Activated CD8-positive, alpha-beta memory T cell treated with anti-CD3 and anti-CD28 coated beads, Interleukin-2, amount 10 ng/mL, durations not matched to agents 7 days and 5 days (primary cell): ENCODE measurements around the gene KAZN. TPM values are rescaled to one million over a fixed set of nuclear protein-coding genes. Genes with fewer than 3 reads are reported as not detected.

ENCODE experiments used
- ATAC-seq: fragments of 150-1000 bp; cut with Tn5 transposase; one replicate; pipeline ENCODE4 v1.10.0; 2021; ENCODE audit warnings: moderate library complexity
- CTCF ChIA-PET: fragments of 350-600 bp; sonication (Branson Sonifier 250); formaldehyde crosslinking; loops from one replicate; lab custom pipeline; 2021; ENCODE audit warnings: antibody characterized with exemption; lab: Charles Lee
- DNase-seq: peaks from one replicate; pipeline ENCODE4 v3.0.0-alpha.2; 2020
- H3K27ac Mint-ChIP-seq: one replicate; pipeline ENCODE4 v1.8.0; 2021; ENCODE audit warnings: mild to moderate bottlenecking, mixed read lengths
- H3K27me3 Mint-ChIP-seq: one replicate; pipeline ENCODE4 v1.8.0; 2021; ENCODE audit warnings: mixed read lengths
- H3K36me3 Mint-ChIP-seq: one replicate; pipeline ENCODE4 v1.8.0; 2021; ENCODE audit warnings: mild to moderate bottlenecking, mixed read lengths
- H3K4me1 Mint-ChIP-seq: one replicate; pipeline ENCODE4 v1.8.0; 2021; ENCODE audit warnings: mixed read lengths
- H3K4me3 Mint-ChIP-seq: one replicate; pipeline ENCODE4 v1.8.0; 2021; ENCODE audit warnings: mild to moderate bottlenecking, moderate library complexity, mixed read lengths
- H3K9me3 Mint-ChIP-seq: one replicate; pipeline ENCODE4 v1.8.0; 2022; ENCODE audit warnings: low read depth, mixed read lengths
- total RNA-seq, 2 experiments: library from RNA; stranded (reverse); gene quantifications; one replicate each; pipeline ENCODE4 v1.2.3, GENCODE V29; 2021

Gene KAZN
- total RNA-seq, 2 experiments from 2014 or later: 0.12 to 0.15 TPM

DNA sequence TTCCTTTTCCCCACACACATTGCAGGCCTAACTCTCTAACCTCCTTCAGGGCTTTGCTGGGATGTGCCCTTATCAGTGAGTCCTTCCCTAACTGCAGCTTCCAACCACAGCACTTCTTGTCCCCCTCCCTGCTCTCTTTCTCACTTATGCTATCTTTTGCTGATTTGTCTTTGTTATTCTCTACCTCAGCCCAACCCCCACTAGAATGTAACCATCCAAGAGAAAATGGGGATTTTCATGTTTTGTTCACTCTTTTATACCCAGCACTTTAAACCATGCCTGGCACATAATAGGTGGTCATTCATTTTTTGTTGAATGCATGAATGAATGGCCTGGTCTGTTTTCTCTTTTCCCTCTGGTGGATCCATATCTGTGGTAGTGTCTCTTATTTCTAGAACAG is 243.5 kb downstream of the KAZN start:
- H3K9me3 Mint-ChIP-seq: peaks cover 21% of the 10 kb centered on the region
- DNase-seq: no peak
- H3K4me1 Mint-ChIP-seq: no peaks in the 10 kb centered on the region
- no peak for ATAC-seq
- H3K27me3 Mint-ChIP-seq: no peaks in the 10 kb centered on the region
- H3K36me3 Mint-ChIP-seq: no peaks in the 10 kb centered on the region
- H3K27ac Mint-ChIP-seq: no peak overlapping the region
- H3K4me3 Mint-ChIP-seq: no peak overlapping the region
- CTCF ChIA-PET: no interaction called here

GRCh38 chr1:14842361-14842760 is 243.9 kb downstream of the KAZN start:
- Mint-ChIP-seq H3K27ac (no peak overlapping the region), H3K4me1 (no peaks in the 10 kb centered on the region), H3K4me3 (no peak overlapping the region), H3K36me3 (no peaks in the 10 kb centered on the region), H3K9me3 (peaks cover 21% of the 10 kb centered on the region), H3K27me3 (no peaks in the 10 kb centered on the region)
- DNase-seq (no peak), ATAC-seq (no peak)
- CTCF ChIA-PET: interaction anchor here (0.6 kb wide), 1 partner anchor 145 kb away, joined by 3 read pairs; no protein-coding TSS in a partner anchor

GRCh38 chr1:14842891-14843290 is 244.4 kb downstream of the KAZN start:
- ATAC-seq (no peak), DNase-seq (no peak)
- H3K4me1 Mint-ChIP-seq: no peaks in the 10 kb centered on the region
- H3K27me3 Mint-ChIP-seq: no peaks in the 10 kb centered on the region
- no peak overlapping the region for H3K27ac Mint-ChIP-seq
- peaks cover 21% of the 10 kb centered on the region for H3K9me3 Mint-ChIP-seq
- no peaks in the 10 kb centered on the region for H3K36me3 Mint-ChIP-seq
- H3K4me3 Mint-ChIP-seq: no peak overlapping the region
- CTCF ChIA-PET: interaction anchor here (0.6 kb wide), 1 partner anchor 146 kb away, joined by 3 read pairs; no protein-coding TSS in a partner anchor

DNA sequence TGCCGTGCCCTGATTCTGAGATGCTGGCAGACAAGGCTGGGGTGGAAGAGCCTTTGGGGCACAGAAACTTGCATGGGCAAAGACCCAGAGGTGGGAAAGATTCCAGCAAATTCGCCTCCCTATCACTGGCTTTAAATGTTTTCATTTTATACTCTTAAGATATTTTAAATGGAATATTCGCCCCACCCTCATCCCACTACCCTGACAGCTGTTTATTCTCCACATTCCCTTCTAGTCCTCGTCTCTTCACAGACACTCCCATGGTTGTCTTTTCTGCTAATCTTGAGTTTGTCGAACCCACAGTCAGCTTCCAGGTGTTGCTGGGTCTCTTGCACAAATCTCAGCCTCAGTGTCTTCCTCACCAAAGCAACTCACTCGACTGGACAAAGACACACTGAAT is 245.0 kb downstream of the KAZN start:
- DNase-seq (no peak), ATAC-seq (no peak)
- Mint-ChIP-seq H3K9me3 (peaks cover 21% of the 10 kb centered on the region), H3K4me1 (no peaks in the 10 kb centered on the region), H3K36me3 (no peaks in the 10 kb centered on the region), H3K27ac (no peak overlapping the region), H3K27me3 (no peaks in the 10 kb centered on the region), H3K4me3 (no peak overlapping the region)
- CTCF ChIA-PET: no interaction called here

GRCh38 chr1:14844356-14844755 is 245.9 kb downstream of the KAZN start:
- Mint-ChIP-seq H3K4me3 (no peak overlapping the region), H3K36me3 (no peaks in the 10 kb centered on the region), H3K9me3 (peaks cover 21% of the 10 kb centered on the region), H3K27ac (no peak overlapping the region), H3K4me1 (no peaks in the 10 kb centered on the region), H3K27me3 (no peaks in the 10 kb centered on the region)
- CTCF ChIA-PET: no interaction called here
- no peak for ATAC-seq
- no peak for DNase-seq

DNA sequence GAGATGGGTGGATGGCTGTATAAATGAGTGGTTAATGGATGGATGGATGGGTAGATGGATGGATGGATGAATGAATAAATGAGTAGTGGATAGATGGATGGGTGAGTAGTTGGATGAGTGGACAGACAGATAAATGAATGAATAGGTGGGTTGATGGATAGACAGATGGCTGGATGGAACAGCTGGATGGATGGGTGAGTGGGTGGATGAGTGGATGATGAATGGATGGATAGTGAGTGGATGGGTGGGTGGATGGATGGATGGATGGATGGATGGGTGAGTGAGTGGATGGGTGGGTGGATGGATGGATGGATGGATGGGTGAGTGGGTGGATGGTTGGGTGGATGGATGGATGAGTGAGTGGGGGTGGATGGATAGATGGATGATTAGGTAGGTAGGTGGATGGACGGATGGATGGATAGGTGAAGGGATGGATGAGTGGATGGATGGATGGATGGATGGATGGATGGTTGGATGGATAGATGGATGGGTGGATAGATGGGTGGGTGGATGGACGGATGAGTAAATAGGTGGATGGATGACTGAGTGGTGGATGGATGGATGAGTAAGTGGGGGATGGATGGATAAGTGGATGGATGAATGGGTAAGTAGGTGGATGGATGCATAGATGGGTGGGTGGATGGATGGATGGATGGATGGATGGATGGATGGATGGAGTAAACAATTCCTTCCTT is 246.6 kb downstream of the KAZN start:
- Mint-ChIP-seq H3K9me3 (peaks cover 21% of the 10 kb centered on the region), H3K27me3 (no peaks in the 10 kb centered on the region), H3K4me1 (no peaks in the 10 kb centered on the region), H3K27ac (no peak overlapping the region), H3K4me3 (no peak overlapping the region), H3K36me3 (no peaks in the 10 kb centered on the region)
- DNase-seq (no peak), ATAC-seq (no peak)
- CTCF ChIA-PET: no interaction called here

DNA sequence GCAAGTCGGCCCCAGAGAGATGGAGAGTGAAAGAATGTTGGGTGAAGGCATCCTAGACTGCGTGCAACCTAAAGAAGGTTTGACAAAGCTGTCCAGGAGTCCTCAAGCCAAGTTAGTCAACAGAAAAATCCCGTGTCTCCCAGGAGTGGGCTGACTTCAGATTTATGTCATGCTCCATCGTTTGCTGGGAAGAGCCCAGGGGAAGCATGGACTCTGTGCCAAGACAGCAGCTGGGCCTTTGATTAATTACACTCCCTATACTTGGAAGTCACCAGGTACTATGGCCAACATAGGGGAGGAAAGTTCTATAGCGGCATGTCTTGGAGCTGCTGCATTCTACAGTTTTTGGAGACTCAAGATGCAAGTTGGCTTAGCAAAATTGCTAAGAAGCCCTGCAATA is 247.4 kb downstream of the KAZN start:
- H3K4me1 Mint-ChIP-seq: no peaks in the 10 kb centered on the region
- no peaks in the 10 kb centered on the region for H3K36me3 Mint-ChIP-seq
- H3K9me3 Mint-ChIP-seq: peaks cover 18% of the 10 kb centered on the region
- no peaks in the 10 kb centered on the region for H3K27me3 Mint-ChIP-seq
- no peak for ATAC-seq
- no peak overlapping the region for H3K27ac Mint-ChIP-seq
- no peak overlapping the region for H3K4me3 Mint-ChIP-seq
- CTCF ChIA-PET: no interaction called here
- no peak for DNase-seq

DNA sequence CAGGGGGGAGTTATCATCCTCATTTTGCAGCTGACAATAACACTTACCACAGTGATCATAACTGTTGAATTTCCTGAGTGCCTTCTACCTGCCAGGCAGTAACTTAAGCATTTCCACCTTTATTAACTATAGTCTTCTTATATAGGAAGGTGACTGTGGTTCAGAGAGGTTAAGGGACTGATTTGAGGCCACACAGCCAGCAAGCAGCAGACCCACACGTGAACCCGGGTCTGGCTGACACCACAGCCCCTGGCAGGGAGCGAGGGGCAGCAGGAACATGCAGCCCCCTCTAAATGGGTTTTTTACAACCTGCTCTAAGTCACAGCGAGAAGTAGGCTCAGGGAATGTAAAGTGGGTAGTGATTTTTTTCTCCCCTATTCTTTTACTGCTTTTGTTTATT is 248.2 kb downstream of the KAZN start:
- CTCF ChIA-PET: no interaction called here
- Mint-ChIP-seq H3K4me3 (no peak overlapping the region), H3K36me3 (no peaks in the 10 kb centered on the region), H3K27me3 (no peaks in the 10 kb centered on the region), H3K27ac (no peak overlapping the region), H3K4me1 (no peaks in the 10 kb centered on the region), H3K9me3 (peaks cover 14% of the 10 kb centered on the region)
- DNase-seq (no peak), ATAC-seq (no peak)

GRCh38 chr1:14848203-14848602 is 249.7 kb downstream of the KAZN start:
- Mint-ChIP-seq H3K27me3 (no peaks in the 10 kb centered on the region), H3K9me3 (peaks cover 5% of the 10 kb centered on the region)

GRCh38 chr1:14848625-14849024 is 250.1 kb downstream of the KAZN start:
- Mint-ChIP-seq H3K4me1 (no peaks in the 10 kb centered on the region), H3K4me3 (no peak overlapping the region), H3K9me3 (peaks cover 4% of the 10 kb centered on the region), H3K27ac (no peak overlapping the region), H3K36me3 (no peaks in the 10 kb centered on the region), H3K27me3 (no peaks in the 10 kb centered on the region)
- CTCF ChIA-PET: no interaction called here
- DNase-seq: no peak
- ATAC-seq: no peak

More at GRCh38 chr1:14848203-14848602, 249.7 kb downstream of the KAZN start:
- DNase-seq (no peak), ATAC-seq (no peak)
- Mint-ChIP-seq H3K4me1 (no peaks in the 10 kb centered on the region), H3K27ac (no peak overlapping the region), H3K4me3 (no peak overlapping the region), H3K36me3 (no peaks in the 10 kb centered on the region)
- CTCF ChIA-PET: no interaction called here

DNA sequence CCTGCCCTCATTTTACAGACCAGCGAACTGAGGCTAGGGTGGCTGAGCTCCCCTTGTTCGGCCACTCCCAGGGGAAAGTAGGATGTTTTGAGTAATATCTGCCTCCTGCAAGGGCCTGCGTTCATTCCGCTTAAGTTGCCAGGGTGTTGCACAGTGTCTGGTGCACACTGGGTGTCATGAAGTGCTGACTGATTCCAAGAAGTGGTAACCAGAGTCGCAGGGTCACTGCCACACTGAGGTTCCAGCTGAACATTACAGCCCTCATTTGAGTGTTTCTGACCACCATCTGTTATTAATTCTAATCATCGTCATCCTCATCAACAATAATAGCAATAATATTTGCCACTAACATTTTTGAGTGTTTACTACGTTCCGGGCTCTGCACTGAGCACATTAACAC is 250.6 kb downstream of the KAZN start:
- no peak overlapping the region for H3K27ac Mint-ChIP-seq
- H3K4me1 Mint-ChIP-seq: no peaks in the 10 kb centered on the region
- H3K27me3 Mint-ChIP-seq: no peaks in the 10 kb centered on the region
- H3K4me3 Mint-ChIP-seq: no peak overlapping the region
- H3K9me3 Mint-ChIP-seq: peaks cover 3% of the 10 kb centered on the region
- H3K36me3 Mint-ChIP-seq: no peaks in the 10 kb centered on the region
- ATAC-seq (no peak), DNase-seq (no peak)
- CTCF ChIA-PET: no interaction called here

DNA sequence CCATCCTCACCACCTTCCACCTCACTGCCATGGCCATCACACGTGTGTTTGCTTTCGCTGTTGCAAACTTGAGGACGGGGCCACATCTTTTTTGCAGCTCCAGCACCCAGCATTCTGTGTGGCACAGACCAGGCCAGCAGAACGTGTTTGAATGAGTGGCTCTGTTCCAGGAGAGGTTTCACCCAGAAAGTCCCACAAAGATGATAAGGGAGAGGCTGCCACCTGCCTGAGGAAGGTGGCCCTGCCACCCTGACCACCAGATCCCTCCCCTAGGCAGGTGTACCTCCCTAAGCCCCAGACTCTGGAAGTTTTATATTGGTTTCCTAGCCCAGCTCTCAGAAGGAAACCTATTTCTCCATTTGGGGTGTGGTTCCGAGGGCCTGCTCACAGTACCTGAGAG is 252.1 kb downstream of the KAZN start:
- no peaks in the 10 kb centered on the region for H3K4me1 Mint-ChIP-seq
- no peaks in the 10 kb centered on the region for H3K36me3 Mint-ChIP-seq
- DNase-seq (no peak), ATAC-seq (no peak)
- CTCF ChIA-PET: no interaction called here
- H3K9me3 Mint-ChIP-seq: no peaks in the 10 kb centered on the region
- H3K4me3 Mint-ChIP-seq: no peak overlapping the region
- H3K27me3 Mint-ChIP-seq: no peaks in the 10 kb centered on the region
- no peak overlapping the region for H3K27ac Mint-ChIP-seq

- Mint-ChIP-seq H3K4me3 (no peak overlapping the region), H3K27ac (no peak overlapping the region), H3K4me1 (no peaks in the 10 kb centered on the region), H3K9me3 (no peaks in the 10 kb centered on the region), H3K27me3 (no peaks in the 10 kb centered on the region), H3K36me3 (no peaks in the 10 kb centered on the region)
- ATAC-seq: no peak
- CTCF ChIA-PET: no interaction called here
- no peak for DNase-seq
Observed at GRCh38 chr1:14851760-14852159, 253.3 kb downstream of the KAZN start.

- DNase-seq (no peak), ATAC-seq (no peak)
- CTCF ChIA-PET: no interaction called here
- Mint-ChIP-seq H3K27ac (no peak overlapping the region), H3K27me3 (no peaks in the 10 kb centered on the region), H3K4me3 (no peak overlapping the region), H3K9me3 (no peaks in the 10 kb centered on the region), H3K36me3 (no peaks in the 10 kb centered on the region), H3K4me1 (no peaks in the 10 kb centered on the region)
Observed at GRCh38 chr1:14852291-14852690, 253.8 kb downstream of the KAZN start.
